Measurements from ENCODE around the gene CA10.
A peak's percentile ranks its signal among the peaks of the same experiment; 100 is the strongest.

The CA10 gene

GRCh38 chr17:51813140-51813783 is 345.3 kb downstream of the CA10 start:
- DNase-seq: no peak

DNA sequence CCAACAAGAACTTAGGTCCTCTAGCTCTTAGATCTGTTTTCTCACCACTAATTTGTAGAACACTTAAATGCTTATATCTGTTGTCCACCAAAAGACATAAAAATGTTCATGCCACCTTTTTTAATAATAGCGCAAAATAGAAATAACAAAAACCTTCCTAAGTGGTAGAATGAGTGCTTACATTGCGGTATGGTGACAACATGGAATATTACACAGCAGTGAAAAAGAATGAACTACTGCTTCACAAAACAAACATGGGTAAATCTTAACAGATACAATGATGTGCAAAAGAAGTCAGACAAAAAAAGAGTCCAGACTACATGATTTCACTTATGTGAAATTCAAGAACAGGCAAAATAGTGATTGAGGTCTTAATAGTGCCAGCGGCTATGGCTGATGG is 351.1 kb downstream of the CA10 start:
- no peak for DNase-seq

GRCh38 chr17:51805765-51806164 is 352.7 kb downstream of the CA10 start:
- no peak for DNase-seq

DNA sequence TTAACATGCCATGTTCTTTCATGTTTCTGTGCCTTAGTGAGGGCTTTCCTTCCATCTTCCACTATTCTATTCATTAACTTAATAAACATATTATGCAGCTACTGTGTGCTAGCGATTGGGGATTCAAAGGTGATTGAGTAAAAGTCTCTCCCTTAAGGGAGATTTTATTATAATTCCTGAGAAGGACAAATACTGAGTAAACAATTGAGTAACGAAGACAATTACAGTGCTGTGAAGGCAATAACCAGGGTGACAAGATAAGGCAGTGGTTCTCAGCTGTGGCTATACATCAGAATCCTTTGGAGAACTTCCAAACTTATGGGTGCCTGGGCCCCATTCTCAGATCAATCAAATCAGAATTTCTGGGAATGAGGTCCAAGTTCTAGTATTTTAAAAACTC is 353.3 kb downstream of the CA10 start:
- DNase-seq: no peak

GRCh38 chr17:51803161-51803560 is 355.4 kb downstream of the CA10 start:
- no peak for DNase-seq

DNA sequence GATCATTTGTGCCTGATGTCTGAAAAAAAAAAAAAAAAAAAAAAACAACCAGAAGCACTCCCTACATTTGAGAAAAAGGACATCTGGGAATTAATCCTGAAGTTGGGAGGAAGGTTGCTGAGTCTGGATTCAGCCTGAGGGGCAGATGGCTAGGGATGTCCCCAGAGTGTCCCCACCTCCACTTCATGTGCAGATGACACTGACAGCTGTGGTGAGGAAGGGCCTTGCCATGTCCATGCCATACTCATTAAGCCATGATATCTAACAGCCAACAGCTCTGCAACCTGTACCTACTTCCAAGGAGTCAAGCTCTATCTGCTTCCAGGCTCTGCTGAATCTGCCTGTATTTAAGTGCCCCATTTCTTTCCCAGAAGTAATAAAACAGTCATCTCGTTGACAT is 356.0 kb downstream of the CA10 start:
- no peak for DNase-seq

DNA sequence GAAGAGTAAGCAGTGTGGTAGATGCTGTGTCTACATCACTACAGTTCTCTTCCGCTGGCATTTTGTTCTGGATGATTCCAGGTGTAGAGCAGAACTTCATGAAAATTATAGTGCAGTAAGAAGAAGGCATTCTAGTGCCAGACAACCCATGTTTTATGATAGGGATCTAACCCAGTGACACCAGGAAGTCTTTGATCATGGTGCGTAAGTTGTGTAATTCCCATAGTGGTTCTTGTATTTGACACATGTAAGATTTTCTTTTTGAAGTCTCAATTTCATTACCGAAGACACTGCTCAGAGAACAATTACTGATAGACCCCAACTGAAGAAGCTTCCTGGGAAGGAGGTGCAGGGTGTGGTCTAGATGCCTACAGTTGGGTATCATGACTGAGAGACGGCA is 356.9 kb downstream of the CA10 start:
- DNase-seq: no peak

GRCh38 chr17:51799981-51800380 is 358.5 kb downstream of the CA10 start:
- DNase-seq: no peak

GRCh38 chr17:51799240-51799639 is 359.3 kb downstream of the CA10 start:
- no peak for DNase-seq

- DNase-seq: no peak
These were observed 361.4 kb downstream of the CA10 start for GRCh38 chr17:51797150-51797549.

DNA sequence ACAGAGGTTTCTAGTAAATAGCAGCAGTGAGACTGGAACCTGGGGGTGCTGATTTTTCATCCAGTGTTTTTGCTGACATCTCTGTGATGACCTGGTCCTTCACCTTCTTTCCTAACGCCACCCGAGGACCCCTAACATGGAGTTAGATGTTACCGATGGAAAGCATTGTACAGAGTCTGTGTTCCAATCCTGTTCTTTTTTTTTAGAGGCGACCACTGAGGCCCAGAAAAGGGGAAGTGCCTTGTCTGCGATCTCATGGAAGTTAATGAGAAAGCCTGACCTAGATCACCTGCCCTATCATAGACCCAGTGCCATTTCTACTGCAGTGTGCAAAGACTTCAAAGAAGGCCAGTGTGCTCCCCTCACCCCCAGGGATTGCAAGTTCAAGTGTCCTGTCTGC is 362.5 kb downstream of the CA10 start:
- no peak for DNase-seq

DNA sequence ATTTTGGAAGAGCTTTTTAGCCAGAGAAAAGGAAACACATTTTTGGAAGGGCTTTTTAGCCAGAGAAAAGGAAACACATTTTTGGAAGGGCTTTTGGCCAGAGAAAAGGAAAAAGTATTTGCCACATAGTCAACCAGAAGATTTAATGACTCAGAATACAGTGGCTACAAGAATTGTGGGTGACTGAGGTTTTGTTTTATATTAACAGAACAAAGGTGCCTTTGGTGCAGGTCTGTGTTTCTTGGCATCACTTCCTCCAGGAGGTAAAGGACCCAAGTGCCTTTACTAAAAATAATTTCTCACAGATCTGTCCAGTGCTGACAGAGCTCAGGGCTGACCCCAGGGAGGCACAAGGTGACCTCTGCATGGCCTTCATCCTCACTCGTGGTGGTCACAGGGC is 363.1 kb downstream of the CA10 start:
- DNase-seq: no peak

DNA sequence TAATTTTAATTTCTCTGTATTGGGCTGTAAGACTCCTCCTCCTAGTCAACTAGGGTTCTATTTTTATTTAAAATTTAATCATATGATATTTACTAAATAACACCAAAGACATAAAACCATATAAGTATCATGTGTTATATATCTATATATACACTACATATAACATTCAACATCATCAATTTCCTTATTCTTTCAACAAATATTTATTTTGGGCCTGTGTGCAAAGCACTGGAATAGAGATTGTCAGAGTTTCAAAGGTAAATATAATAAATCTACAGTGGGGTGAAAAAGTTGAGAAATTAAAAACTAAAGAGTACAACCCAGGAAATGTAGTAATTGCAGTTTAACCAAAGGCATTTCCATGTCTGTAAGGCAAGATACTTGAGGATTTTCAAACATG is 364.0 kb downstream of the CA10 start:
- DNase-seq: no peak

GRCh38 chr17:51793686-51794085 is 364.8 kb downstream of the CA10 start:
- no peak for DNase-seq

DNA sequence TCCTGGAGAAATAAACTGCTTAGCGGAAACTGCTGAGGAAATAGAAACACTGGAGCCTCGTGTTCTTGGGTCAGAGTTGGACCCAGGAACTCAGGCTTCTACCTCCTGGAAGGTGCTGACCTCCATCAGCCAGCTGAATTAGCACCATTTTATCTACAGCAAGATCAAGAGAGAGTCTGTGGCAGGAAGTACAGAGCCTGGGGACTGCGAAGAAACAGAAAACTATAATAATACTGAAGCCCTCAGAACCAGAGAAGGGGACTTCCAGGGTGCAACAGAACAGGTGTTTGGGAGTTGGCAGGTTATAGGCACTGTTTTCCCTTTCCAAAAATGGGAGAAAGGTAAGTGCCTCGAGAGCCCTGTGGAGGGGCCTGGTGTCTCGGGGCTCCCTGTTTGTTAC is 379.7 kb downstream of the CA10 start:
- no peak for DNase-seq

DNA sequence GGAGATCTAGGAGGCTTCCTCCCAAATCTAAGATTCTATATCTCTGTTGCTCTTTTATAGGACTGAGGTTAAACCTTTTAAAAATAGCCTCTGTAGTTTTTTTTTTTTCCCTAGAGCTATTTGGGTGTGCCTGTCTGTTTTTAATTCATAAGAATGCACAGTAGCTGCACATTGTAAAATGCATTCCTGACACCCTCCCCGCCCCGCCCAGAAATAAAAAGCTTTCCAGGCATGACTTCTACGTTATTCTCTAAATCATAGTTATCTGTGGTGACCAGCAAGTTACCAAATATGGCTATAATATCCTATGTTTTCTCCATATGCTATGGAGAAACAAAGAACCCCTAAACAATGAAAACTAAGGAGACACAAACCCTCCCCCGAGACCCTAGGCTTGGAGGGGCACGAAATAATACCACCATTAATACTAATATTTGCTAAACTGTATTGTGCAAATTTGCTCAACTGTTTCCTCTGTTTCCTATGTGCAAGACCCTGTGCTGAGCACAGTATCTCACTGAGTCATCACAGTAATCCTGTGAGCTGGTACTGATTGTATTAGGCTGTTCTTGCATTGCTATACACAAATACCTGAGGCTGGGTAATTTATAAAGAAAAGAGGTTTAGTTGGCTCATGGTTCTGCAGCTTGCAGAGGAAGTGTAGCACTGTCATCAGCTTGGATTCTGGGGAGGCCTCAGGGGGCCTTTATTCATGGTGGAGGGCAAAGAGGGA is 388.3 kb downstream of the CA10 start:
- no peak for DNase-seq

GRCh38 chr17:51769231-51769630 is 389.3 kb downstream of the CA10 start:
- DNase-seq: no peak

DNA sequence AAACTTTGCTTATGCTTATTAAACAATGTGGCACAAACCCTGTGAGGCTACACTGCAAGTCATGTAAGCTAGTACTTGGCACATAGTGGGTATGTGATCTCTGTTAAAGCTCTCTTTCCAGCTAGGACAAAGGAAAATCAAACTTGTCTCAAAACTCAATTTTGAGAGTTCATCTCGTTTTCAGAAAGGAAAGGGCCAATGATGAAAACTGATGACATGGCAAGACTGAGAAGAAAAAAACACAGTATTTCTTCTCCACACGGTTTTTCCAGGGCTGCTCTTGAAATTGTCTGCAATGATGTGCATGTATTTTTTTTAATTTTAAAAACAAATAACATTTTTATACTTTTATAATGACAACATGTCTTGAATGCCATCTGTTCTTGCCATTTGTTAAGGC is 389.8 kb downstream of the CA10 start:
- no peak for DNase-seq

DNA sequence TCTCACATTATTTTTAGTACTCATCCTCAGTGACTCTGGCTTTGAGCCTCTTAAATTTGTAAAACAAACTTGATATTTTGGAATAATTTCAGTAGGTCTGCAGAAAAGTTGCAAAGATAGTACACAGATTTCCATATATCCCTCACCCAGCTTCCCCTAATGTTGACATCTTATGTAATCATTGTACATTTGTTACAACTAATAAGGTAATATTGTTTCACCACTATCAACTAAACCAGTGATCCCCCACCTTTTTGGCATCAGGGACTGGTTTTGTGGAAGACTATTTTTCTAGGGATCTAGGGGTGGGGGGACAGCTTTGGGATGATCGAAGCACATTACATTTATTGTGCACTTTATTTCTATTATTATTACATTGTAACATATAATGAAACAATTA is 391.2 kb downstream of the CA10 start:
- no peak for DNase-seq

GRCh38 chr17:51765282-51766135 is 393.0 kb downstream of the CA10 start:
- DNase-seq: no peak

DNA sequence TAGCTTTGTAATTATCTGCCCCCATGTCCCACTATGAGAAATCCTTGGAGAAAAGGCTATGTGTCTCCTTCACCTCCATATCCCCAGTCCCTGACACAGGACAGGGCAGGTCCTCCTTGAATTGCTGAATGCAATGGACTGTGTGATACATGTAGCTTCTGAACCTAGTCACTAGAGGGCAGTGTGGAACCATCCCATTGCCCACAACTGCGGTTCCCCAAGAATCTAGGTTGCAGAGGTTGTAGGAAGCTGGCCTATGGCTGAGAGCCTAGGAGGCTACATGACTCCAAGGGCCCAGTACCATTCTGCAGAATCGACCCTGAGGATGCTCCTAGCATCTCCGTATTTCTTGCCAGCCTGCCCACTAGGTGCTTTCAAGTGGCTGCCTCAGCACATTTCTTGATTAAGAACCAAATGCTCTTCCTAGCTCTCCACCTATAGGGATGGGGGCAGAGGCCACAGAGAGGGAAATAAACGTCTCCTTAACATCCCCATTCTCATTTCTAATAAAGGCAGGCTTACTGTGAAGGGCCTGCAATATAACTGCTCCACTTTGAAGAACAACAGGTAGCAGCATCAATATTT is 394.0 kb downstream of the CA10 start:
- DNase-seq: peak; percentile 74

DNA sequence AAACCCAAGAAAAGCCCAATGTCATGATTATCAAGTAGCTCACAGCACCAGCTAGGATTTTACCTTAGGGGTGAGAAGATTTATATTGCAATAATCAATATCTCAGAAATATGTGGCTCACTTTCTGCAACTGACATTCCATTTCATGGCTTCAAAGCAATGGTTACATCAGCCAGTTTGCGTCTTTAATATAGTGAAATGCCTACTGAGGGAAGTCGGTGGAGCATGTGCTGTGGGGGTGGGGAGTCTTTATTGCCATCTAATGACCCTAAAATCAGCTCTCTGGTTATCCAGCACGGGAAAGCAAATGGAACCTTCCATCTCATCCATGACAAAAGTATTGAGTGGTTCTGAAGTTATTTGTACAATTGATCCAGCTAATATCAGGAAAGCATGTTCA is 395.5 kb downstream of the CA10 start:
- no peak for DNase-seq

DNA sequence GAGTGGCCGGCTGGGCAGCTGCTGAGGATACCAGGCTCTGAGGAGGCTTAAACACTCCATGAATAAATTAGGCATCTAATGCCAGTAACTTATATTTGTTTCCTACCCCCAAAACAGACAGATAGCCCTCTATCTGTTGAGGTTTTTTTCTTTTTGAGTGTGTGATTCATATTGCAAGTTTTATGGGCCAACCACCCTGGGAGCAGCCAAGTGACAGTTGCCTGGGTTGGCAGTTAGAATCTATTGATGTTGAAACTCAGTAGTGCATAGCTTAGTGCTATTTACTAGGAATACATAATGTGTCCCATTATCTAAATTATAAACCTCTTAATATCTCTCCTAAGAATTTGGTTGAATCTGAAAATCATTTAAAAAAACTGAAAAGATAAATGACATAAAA is 397.4 kb downstream of the CA10 start:
- no peak for DNase-seq

DNA sequence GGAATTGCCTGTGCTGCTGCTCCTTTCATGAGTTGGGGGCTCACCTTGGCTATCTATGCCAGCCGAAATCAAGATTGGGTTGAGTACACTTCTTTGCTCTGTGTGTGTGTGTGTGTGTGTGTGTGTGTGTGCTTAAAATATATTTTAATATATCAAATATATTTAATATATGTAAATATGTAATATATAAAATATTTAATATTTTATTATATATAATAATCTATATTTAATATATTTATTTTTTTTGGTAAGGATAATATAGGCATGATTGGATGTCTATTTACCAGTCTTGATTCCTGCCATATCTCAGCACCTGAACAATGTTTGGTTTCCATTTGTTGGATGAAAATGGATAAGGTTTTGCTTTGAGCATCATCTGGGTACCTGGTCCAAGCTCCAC is 399.3 kb downstream of the CA10 start:
- no peak for DNase-seq

Measured in hematopoietic multipotent progenitor cell treated with erythropoietin and hydrocortisone succinate and interleukin-3 and kit ligand, for 4 days (in vitro differentiated cells).